Right ventricle myocardium superior (tissue), 1 donor: ENCODE results near the gene TBL2. TPM values are rescaled to one million over a fixed set of nuclear protein-coding genes. Genes with fewer than 3 reads are reported as not detected.
A peak's percentile ranks its signal among the peaks of the same experiment; 100 is the strongest.
"Not testable (repeated sequence)": the region's sequence is repeated elsewhere in the genome, so short reads cannot be mapped to it uniquely, and the experiment has no call there.

Source experiments
- ATAC-seq: fragments of 200-7000 bp; cut with Tn5 transposase; one replicate; pipeline ENCODE4 v1.9.1; 2020; ENCODE audit warnings: mild to moderate bottlenecking; ENCODE audit not compliant: poor library complexity
- DNase-seq: peaks from one replicate; pipeline ENCODE4 v3.0.0-alpha.2; 2020
- intact Hi-C: fragments of 100-400 bp; cut with DNase I; formaldehyde crosslinking; loops from one replicate; pipeline ENCODE4 v1.11.2; 2022
- long read RNA-seq: library from polyadenylated mRNA; unstranded; transcript quantifications from one replicate; pipeline ENCODE4 v2.0.0, GENCODE V29; 2021
- total RNA-seq: library from RNA; stranded (reverse); fragmentation: NEBNext Ultra II Directional; extraction: Animal tissue kit (Norgen Biotek cat#: 25700); gene quantifications from one replicate; pipeline ENCODE4 v1.2.1, GENCODE V29; 2021
- donor health status: DM: no; HTN: yes; CAD: no; lungs with severe emphysema.

TBL2 gene, protein sequence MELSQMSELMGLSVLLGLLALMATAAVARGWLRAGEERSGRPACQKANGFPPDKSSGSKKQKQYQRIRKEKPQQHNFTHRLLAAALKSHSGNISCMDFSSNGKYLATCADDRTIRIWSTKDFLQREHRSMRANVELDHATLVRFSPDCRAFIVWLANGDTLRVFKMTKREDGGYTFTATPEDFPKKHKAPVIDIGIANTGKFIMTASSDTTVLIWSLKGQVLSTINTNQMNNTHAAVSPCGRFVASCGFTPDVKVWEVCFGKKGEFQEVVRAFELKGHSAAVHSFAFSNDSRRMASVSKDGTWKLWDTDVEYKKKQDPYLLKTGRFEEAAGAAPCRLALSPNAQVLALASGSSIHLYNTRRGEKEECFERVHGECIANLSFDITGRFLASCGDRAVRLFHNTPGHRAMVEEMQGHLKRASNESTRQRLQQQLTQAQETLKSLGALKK
- total RNA-seq, result 10.6 TPM
- long read RNA-seq, full-length matches to known transcripts, result 26 of 29 reads
- long read RNA-seq, partial matches to known transcripts, result 1 of 29 reads
- long read RNA-seq, other reads (novel, unspliced or antisense), result 2 of 29 reads

DNA sequence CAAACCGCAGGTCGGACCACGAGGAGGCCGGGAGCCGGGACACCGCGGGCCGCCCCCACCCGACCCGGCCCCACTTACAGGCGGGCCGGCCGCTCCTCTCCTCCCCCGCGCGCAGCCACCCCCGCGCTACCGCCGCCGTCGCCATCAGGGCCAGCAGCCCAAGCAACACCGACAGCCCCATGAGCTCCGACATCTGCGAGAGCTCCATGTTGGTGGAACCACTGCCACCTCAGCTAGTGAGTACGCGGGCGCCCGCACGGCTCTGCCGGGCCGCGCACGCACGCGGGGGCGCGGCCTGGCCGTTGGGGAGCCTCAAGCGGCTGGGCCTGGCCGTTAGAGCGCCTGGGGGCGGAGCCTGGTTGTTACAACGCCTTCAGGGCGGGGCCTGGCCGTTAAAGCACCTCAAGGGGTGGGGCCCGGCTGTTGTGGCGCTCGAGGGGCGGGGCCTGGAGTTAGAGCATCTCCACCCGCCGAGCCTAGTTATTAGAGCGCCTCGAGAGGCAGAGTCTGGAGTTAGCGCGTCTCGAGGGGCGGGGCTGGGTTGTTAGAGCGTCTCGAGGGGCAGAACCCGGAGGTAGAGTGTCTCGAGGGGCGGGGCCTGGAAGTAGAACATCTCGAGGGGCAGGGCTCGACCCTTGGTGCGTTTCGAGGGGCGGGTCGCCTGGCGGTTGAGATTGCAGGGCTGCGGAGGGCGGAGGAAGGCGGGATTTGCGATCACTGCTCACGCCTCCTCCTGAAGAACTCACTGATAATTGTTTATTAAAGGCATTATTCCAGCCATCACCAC lies at the start of gene TBL2:
Gene TBL2 (minus strand): TSS at position 238 of the 787 bp plus-strand sequence. CDS start 30 bp downstream, at position 208.
- intact Hi-C loops, result no loop called here
- DNase-seq, result peak; percentile 100
- ATAC-seq, result peak; percentile 98

DNA sequence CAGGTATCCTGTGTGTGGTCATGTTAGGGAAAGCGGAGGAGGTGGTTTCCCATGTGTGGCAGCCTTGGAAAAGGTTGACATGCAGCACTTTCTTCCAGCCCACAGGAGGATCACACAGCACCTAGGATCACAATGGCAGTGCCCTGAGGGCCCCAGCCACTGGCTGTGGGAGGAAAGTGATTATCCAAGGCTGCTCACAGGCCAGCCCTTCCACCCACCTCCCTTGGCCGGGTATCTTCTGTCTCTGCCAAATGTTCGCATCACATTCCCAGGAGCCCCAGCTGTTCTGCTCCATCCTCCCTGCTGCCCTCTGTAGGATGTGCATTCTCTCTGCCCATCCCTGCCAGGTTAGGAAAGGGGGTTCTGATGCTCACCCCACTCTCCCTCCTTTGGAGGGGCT lies 48.4 kb upstream of the TBL2 start:
- intact Hi-C loops, result no loop called here
- ATAC-seq, result no peak
- peak; percentile 41 for DNase-seq

DNA sequence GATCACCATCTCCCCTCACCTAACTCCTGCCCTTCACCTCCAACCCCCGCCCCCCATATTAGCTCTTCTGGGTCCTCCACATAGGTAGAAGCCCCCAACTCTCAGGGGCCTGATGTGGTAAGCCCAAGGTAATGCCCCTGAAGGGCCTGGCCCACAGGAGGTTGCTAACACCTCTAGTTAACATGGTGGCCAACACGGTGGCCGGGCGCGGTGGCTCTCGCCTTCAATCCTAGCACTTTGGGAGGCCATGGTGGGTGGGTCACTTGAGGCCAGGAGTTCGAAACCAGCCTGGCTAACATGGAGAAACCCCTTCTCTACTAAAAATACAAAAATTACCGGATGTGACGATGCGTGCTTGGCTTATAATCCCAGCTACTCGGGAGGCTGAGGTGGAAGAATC lies 46.9 kb upstream of the TBL2 start:
- no peak for DNase-seq
- no peak for ATAC-seq
- intact Hi-C loops, result no loop called here

DNA sequence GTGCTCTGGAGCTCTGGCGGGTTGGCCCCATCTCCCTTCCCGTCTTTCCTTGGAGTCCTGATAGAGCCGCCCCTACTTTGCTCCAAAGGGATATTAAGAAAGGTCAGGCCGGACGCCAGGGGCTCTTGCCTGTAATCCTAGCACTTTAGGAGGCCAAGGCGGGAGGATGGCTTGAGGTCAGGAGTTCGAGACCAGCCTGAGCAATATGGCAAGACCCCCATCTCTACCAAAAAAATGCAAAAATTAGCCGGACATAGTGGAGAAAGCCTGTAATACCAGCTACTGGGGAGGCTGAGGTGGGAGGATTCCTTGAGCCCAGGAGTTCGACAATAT lies 46.3 kb upstream of the TBL2 start:
- intact Hi-C loops, result no loop called here
- ATAC-seq (no peak), DNase-seq (no peak)

DNA sequence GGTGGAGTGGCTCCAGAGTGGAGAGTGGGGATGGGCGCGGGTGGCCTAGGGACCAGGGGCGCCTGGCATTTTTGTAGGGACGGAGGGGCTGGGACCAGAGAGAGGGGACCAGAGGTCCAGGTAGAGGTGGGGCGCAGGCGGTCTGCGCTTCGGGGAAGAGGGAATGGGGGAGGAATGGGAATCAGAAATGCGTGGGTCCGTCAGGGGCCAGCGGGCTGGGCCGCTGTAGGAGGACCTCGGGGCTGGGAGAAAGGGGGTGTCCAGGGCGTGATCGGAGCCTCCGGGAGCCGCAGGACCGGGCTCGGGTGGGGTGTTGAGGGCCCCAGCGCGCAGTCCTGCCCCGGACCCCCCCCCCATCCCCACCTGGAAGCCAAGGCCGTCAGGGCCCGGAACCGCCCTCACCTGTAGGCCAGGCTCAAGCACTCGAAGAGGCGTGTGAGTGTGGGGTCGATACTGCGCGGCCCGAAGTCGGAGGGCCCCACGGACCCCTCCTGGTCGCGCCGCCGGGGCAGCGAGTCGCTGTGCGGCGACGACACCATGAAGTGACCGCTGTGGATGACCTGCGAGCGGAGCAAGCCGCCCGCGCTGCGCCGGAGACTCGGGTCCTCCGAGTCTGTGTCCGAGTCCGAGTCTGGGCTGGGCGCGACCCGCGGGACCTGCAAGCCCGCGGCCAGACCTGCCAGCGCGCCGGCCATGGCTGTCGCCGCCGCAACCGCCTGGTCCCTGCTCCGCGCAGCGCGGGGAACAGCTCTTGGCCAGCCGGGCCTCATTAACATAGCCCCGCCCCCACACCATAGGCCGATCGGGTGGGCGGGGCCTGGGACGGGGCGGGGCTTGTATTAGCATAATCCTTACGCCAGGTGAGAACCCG lies 45.7 kb upstream of the TBL2 start, which contains the start of gene MLXIPL:
Gene MLXIPL (minus strand): TSS at position 725 of the 871 bp plus-strand sequence. CDS start 30 bp downstream, at position 695.
- intact Hi-C loops, result no loop called here
- ATAC-seq (peak; percentile 95), DNase-seq (peak; percentile 90)

DNA sequence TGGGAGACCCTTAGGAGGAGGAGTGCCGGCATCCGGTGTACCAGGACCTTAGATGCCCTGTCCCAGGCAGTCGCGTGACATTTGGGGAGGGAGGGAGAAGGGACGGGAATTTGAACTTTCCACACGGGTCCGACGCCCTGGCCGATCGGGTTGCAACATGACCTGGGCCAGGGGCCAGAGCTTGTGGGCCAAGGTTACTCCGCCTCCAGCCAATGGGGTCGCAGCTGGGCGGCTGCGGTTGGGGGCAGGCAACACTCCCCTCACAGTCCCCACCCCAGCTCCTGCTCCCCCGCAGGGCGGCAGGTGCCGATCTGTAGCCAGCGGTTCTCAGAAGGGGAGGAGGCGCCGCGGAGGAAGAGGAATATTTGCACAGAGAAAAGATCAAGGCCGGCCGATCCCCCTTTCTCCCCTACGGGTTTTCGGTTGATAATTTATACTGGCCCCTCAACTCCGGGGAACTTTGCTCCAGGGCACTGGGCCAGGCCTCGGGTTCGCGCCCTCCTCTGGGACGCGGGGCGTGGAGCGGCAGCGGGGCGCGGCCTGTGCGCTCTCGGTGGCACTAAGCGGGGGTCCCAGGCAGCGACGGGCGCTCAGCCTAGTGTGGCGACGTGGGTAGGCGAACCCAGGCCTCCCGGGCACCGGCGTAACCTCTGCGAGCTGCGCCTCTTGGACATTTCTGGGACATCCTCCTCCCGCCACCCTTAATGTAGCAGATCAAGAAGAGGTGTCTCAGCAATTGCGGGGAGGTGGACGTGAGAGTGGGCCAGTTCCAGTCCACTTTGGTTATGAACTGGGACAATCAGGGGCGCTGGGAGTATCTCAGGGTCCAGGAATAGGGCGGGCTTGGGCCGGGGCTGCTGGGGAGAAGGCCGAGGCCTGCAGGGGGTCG lies 44.8 kb upstream of the TBL2 start:
- intact Hi-C loops, result no loop called here
- DNase-seq (peak; percentile 84), ATAC-seq (peak; percentile 61)

DNA sequence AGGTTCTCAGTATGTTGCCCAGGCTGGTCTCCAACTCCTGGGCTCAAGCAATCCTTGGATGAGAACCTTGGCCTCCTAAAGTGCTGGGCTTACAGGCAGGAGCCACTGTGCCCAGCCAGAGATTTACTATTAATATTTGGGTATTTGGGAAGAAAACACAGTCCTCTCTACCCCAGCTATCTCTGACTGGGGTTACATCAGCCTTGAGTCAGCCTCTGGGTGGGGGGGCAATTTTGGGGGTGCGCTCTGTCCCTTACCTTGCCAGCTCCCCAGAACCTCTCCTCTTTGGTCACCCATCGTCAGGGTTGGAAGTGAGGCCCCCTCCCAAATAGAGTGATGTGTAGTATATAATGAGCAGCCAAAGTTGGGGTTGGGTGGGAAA lies 44.1 kb upstream of the TBL2 start:
- ATAC-seq (no peak), DNase-seq (no peak)
- intact Hi-C loops, result no loop called here

DNA sequence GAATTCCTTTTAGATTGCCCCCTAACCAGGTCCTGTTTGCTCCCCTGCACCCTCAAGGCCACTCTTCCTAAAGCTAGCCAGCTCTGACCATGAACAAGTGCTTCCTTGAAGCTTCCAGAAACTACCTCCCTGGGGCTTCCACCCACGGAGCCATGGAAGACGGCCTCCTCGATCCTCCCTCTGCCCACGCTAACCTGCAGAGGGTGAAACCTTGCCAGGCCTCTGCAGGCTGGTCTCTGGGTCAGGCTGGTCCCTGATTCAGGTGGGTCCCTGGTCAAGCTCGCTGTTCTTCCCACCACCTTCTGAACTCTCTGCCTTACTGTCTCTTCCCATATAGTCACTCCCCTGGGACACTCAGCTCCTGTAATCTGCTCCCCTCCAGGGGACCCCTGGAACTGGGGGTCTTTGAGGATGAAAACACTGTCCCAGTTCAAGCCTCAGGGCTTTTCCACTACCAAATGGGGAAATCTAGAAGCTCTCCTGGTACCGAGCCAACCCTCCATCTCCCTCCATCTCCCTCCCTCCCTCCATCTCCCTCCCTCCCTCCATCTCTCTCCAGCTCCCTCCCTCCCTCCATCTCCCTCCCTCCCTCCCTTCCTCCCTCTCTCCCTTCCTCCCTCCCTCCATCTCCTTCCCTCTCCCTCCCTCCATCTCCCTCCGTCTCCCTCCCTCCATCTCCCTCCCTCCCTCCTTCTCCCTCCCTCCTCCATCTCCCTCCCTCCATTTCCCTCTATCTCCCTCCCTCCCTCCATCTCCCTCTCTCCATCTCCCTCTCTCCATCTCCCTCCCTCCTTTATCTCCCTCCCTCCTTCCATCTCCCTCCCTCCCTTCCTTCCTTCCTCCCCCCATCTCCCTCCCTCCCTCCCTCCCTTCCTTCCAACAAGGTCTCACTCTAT lies 43.0 kb upstream of the TBL2 start:
- no peak for DNase-seq
- ATAC-seq, result no peak
- intact Hi-C loops, result no loop called here

DNA sequence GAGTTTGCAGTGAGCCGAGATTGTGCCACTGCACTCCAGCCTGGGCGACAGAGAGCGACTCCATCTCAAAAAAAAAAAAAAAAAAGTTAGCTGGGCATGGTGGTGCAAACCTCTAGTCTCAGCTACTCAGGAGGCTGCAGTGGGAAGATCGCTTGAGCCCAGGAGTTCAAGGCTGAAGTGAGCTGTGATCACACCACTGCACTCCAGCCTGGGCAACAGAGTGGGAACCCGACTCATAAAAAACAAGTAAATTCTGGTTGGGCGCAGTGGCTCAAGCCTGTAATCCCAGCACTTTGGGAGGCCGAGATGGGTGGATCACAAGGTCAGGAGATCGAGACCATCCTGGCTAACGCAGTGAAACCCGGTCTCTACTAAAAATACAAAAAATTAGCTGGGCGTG lies 41.0 kb upstream of the TBL2 start:
- DNase-seq, ATAC-seq, intact Hi-C loops: not testable (repeated sequence)

DNA sequence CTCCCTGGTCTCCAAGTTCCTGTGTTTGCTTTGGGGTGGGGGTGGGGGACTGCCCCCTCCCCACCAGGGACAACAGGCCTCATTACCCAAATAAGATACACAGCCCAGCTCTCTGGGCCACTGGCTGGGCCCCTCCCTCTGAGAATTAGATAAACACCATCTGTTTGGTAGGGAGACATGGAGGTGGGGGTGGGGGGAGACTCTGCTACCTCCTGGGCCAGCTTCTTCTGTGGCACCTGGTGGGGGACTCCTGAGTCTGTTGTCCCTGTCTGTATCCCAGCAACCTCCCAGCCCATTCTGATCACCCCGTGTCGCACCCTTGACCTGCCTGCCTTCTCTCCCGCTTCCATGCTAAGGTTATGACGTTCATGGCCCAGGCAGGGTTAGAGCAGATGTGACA lies 40.2 kb upstream of the TBL2 start:
- no peak for ATAC-seq
- DNase-seq, result no peak
- intact Hi-C loops, result no loop called here

DNA sequence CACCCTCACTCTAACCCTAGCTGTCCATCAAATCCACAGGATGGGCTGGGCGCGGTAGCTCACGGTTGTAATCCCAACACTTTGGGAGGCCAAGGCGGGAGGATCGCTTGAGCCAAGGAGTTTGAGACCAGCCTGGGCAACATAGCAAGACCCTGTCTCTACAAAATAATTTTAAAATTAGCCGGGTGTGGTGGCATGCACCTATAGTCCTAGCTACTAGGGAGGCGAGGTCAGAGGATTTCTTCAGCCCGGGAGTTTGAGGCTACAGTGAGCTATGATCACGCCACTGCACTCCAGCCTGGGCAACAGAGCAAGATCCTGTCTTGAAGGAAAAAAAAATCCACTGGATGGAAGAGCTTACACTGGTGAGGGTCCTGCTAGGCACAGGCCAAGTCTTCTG lies 39.1 kb upstream of the TBL2 start:
- ATAC-seq, intact Hi-C loops: not testable (repeated sequence)

DNA sequence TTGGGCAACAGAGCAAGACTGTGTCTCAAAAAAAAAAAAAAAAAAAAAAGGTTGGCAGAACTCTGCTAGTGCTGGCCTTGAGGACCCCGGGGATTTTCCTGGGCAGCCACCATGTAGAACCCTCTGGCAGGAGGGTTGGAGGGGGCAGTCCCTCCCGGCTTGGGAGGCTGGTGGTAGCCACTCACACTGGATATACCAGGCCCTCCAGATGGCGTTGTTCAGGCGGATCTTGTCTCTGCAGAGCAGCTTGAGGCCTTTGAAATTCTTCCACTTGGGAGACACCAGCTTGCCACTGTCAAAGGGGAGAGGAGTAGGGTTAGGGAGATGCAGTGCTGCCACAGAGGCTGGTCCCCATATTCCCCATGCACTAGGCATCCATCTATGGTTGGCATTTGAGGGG lies 37.5 kb upstream of the TBL2 start:
- intact Hi-C loops, result no loop called here
- DNase-seq, result no peak
- no peak for ATAC-seq

More for the DNA sequence above, 39.1 kb upstream of the TBL2 start:
- DNase-seq, result not testable (repeated sequence)

DNA sequence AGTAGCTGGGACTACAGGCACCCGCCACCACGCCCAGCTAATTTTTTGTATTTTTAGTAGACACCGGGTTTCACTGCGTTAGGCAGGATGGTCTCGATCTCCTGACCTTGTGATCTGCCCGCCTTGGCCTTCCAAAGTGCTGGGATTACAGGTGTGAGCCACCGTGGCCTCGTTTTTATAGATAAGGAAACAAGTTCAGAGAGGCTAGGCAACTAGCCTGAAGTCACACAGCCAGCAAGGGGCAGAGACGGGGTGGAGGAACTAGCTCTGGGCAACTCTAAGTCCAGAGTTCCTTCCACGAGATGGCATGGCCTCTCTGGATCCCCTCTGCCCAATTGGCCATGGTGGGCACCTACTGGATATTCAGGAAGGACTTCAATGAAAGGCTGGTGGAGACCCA lies 36.6 kb upstream of the TBL2 start:
- DNase-seq, intact Hi-C loops, ATAC-seq: not testable (repeated sequence)

DNA sequence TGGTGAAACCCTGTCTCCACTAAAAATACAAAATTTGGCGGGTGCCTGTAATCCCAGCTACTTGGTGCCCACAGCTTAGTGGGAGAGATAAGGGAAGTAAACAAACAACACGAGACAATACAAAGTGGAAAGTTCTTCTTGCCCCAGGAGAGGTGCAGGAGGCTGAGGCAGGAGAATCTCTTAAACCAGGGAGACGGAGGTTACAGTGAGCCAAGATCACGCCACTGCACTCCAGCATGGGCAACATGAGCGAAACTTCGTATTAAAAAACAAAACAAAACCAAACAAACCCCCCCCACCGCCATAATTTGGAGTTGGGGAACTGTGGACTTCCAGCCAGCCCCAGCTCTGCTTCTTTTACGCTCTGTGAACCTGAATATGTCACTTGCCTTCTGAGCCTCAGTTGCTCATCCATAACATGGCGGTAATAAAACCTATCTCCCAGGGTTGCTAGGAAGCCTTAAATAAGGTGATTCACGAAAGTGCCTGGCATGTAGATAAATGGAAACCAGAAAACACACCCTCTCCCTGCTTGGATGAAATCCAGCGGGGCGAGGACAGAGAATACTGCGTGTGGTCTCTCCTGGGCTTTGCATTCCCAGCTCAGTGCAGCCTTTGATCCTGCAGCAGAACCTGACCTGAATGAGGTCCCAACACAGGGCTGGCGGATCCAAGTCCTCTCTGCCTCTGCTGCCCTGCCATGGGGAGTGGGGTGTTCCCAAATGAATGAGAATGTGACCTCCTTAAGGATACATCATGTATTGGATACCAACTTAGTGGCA lies 35.8 kb upstream of the TBL2 start:
- ATAC-seq (no peak), DNase-seq (no peak)
- intact Hi-C loops, result no loop called here

DNA sequence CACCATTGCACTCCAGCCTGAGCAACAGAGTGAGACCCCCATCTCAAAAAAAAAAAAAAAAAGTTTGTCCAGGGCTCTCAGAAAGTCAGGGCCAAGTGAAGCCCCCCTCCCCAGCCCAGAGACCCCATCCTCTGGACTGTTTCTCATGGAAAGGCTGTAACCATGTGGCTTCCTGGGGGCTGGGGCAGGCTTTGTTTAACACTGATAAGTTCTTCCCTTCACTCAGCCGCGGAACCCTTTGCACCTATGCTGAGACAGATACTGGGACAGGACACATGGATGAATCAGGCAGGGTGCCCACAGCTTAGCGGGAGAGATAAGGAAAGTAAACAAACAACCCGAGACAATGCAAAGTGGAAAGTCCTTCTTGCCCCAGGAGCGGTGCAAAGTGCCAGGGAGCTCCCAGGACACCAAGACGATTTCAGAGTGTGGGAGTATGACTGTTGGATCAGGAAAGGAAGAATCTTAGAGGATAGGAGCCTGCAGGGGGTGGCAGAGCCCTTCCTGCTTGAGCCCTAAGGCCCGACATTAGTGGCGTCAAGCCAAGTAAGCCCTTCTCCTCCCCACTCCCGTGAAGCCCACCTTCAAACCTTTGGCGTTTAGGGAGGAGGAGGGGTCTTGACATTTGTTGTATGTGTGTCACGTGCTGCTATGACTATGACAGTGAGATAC lies 34.4 kb upstream of the TBL2 start:
- intact Hi-C loops, result no loop called here
- DNase-seq (peak; percentile 44), ATAC-seq (peak; percentile 45)
